ENCODE results near the gene RUNDC1.

The RUNDC1 gene

DNA sequence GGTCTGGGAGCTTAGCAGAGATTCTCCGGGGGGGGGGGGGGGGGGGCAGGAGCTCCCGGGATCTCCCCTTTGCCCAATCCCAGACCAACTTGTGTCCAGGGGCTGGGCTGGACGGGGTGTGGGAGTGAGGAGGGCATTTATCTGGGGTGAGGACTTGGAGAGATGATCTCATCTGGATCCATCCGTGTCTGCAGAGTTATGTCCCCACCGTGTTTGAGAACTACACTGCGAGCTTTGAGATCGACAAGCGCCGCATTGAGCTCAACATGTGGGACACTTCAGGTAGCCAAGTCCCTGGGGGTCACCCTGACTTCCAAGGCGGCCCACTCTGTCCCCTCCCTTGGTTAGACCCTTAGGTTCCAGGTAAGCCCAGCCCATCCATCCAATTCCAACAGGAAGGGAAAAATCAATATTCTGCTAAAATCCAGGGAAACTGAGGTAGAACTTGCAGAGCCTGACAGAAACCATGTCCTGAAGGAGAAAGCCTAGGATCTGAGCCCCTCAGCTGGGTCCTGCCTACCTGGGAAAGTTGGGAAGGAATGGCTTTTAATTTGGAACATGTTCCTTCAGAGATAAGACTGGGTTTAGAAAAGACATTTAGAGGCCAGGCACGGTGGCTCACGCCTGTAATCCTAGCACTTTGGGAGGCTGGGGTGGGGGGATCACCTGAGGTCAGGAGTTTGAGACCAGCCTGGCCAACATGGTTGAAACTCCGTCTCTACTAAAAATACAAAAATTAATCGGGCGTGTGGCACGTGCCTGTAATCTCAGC is 45.6 kb downstream of the RUNDC1 start:
- CTCF ChIA-PET, result interaction anchor here (1.0 kb wide), 1 partner anchor 10 kb away, joined by 3 read pairs; no protein-coding TSS in a partner anchor
- TF ChIP-seq, protein P1, sequence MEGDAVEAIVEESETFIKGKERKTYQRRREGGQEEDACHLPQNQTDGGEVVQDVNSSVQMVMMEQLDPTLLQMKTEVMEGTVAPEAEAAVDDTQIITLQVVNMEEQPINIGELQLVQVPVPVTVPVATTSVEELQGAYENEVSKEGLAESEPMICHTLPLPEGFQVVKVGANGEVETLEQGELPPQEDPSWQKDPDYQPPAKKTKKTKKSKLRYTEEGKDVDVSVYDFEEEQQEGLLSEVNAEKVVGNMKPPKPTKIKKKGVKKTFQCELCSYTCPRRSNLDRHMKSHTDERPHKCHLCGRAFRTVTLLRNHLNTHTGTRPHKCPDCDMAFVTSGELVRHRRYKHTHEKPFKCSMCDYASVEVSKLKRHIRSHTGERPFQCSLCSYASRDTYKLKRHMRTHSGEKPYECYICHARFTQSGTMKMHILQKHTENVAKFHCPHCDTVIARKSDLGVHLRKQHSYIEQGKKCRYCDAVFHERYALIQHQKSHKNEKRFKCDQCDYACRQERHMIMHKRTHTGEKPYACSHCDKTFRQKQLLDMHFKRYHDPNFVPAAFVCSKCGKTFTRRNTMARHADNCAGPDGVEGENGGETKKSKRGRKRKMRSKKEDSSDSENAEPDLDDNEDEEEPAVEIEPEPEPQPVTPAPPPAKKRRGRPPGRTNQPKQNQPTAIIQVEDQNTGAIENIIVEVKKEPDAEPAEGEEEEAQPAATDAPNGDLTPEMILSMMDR (IDR thresholded peaks at IDR 0.05; ENCODE audit: insufficient read depth, low read length, missing control alignments), result no peak
- POLR2A ChIA-PET, result interaction anchor here (0.8 kb wide), 1 partner anchor 17 kb away, joined by 3 read pairs; no protein-coding TSS in a partner anchor
- DNase-seq (ENCODE audit: low read depth, low spot score), result no peak
- H3K4me3 ChIP-seq (ENCODE audit: low read depth, low read length), result no peak overlapping the region; the same call in 1 of the 2 replicates

DNA sequence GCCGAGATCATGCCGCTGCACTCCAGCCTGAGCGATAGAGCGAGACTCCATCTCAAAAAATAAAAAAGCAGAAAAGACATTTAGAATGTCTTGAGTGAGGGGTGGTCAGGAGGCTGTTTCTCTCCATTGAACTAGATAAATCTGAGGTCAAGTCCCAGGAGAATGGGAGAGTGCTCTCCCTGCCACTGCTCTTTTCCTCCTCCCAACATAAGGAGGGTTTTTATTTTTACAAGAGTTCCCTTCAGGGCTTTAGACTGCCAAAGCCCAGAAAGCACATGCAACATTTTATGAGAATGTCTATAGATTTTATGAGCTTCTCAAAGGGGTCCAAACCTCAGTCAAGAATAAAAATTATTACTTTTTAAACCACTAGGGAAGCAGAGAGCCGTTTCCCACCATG is 46.2 kb downstream of the RUNDC1 start:
- TF ChIP-seq, protein P1 (IDR thresholded peaks at IDR 0.05; ENCODE audit: insufficient read depth, low read length, missing control alignments), result no peak
- ChIA-PET POLR2A (no interaction called here), CTCF (interaction anchor here (1.0 kb wide), 1 partner anchor 9 kb away, joined by 3 read pairs; no protein-coding TSS in a partner anchor)
- DNase-seq (ENCODE audit: low read depth, low spot score), result no peak
- no peak overlapping the region for H3K4me3 ChIP-seq (ENCODE audit: low read depth, low read length)

DNA sequence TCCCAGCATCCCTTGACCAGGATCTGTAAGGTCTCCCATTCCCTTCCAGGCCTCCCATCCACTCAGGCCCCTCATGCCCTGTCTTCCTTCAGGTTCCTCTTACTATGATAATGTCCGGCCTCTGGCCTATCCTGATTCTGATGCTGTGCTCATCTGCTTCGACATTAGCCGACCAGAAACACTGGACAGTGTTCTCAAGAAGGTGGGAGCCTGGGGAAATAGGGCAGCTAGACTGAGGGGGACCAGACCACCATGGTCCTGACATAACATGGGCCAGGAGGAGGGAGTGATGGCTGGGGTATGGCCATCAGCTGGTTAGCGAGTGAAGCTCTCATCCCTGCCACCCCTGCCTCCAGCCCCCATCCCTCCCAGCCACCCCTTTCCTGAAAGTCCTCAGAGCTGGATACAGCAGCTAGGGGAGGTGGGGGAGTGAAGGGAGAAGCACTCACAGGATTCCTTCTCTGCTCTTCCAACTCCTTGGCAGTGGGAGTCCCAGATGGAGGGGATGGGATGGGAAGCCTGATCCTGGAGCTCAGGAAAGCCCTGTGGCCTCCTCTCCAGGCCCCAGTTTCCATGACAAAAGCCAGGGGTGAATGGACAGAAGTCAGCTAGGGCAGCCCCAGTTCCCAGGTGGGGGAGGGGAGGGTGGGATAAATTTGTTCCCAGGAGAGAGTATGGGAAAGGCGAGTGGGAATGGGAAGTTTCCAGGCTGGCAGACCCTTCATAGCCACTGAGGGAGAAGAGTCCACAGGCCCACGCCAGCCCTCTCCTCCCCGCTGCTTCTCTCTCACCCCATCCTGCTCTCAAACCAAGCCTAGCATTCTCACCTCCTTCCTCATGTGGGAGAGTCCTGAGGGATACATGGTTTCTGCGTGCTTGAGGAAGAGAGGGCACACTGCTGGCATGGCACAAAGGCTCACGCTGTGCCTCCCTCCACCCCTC is 47.0 kb downstream of the RUNDC1 start:
- ChIA-PET CTCF (interaction anchor here (1.0 kb wide), 1 partner anchor 8 kb away, joined by 3 read pairs; no protein-coding TSS in a partner anchor), POLR2A (no interaction called here)
- TF ChIP-seq, protein P1 (IDR thresholded peaks at IDR 0.05; ENCODE audit: insufficient read depth, low read length, missing control alignments), result no peak
- no peak for DNase-seq (ENCODE audit: low read depth, low spot score)
- H3K4me3 ChIP-seq (ENCODE audit: low read depth, low read length), result no peak overlapping the region

DNA sequence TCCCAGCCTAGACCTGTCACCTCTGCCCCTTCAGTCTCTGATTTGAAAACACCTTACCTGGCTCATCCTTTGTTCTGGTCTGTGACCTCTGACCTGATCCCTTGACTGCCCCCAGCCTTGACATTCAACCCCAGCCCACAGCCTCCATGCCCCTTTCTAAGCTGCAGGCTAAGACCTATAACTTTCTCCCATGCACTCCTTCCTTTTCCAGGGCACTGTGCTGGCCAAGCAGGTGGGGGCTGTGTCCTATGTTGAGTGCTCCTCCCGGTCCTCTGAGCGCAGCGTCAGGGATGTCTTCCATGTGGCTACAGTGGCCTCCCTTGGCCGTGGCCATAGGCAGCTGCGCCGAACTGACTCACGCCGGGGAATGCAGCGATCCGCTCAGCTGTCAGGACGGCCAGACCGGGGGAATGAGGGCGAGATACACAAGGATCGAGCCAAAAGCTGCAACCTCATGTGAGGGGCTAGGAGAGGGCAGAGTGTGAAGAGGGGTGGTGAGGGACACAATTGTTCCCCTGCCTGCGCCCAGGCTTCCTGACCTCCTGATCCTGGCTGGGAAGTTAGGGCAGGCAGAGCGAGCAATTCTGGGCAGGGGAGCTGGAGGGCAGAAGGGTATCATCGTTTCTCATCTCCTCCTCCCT is 48.0 kb downstream of the RUNDC1 start:
- TF ChIP-seq, protein P1 (IDR thresholded peaks at IDR 0.05; ENCODE audit: insufficient read depth, low read length, missing control alignments), result no peak
- CTCF ChIA-PET, result no interaction called here
- no peak overlapping the region for H3K4me3 ChIP-seq (ENCODE audit: low read depth, low read length)
- DNase-seq (ENCODE audit: low read depth, low spot score), result no peak
- POLR2A ChIA-PET, result no interaction called here

DNA sequence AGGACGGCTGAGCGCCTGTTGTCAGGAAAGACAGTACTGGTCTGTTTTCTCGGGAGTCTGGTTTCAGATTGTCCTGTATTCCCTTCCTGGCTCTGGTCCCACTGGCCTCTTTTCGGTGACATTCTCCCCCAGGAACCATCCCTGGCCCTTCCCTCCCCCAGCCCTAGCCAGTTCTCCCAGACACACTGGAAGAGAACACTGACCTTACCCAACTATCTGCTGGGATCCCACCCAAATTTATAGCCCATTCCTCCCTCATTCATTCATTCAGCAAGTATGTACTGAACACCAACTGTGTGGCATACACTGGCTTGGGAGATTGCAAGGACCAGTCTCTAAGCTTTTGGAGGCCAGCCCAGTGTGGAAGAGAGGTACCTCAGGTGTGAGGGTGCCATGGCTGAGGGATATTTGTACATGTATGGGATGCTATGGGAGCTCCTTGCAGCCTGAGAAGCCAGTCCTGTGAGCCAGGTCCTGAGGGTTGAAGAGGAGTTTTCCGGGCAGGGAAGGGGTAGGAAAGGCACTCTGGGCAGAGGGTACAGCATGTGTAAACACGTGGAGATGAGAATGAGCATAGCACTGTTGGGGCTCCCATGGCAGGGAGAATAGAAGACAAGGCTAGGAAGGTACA is 49.9 kb downstream of the RUNDC1 start:
- ChIA-PET POLR2A (no interaction called here), CTCF (interaction anchor here (0.5 to 1.1 kb wide), 3 partner anchors 12 to 54 kb away, joined by 3 to 4 read pairs (median 3); no protein-coding TSS in a partner anchor)
- H3K4me3 ChIP-seq (ENCODE audit: low read depth, low read length), result no peak overlapping the region
- TF ChIP-seq, protein P1 (IDR thresholded peaks at IDR 0.05; ENCODE audit: insufficient read depth, low read length, missing control alignments), result no peak
- DNase-seq (ENCODE audit: low read depth, low spot score), result no peak

Data from AG04449 (cell line).